ENCODE data around the gene SPTBN5. TPM values are rescaled to one million over a fixed set of nuclear protein-coding genes. Genes with fewer than 3 reads are reported as not detected.

SPTBN5 gene
- total and polyA plus RNA-seq, 4 donors = 1.6 to 3.5 (median 1.9) TPM

- TF ChIP-seq, protein P1, sequence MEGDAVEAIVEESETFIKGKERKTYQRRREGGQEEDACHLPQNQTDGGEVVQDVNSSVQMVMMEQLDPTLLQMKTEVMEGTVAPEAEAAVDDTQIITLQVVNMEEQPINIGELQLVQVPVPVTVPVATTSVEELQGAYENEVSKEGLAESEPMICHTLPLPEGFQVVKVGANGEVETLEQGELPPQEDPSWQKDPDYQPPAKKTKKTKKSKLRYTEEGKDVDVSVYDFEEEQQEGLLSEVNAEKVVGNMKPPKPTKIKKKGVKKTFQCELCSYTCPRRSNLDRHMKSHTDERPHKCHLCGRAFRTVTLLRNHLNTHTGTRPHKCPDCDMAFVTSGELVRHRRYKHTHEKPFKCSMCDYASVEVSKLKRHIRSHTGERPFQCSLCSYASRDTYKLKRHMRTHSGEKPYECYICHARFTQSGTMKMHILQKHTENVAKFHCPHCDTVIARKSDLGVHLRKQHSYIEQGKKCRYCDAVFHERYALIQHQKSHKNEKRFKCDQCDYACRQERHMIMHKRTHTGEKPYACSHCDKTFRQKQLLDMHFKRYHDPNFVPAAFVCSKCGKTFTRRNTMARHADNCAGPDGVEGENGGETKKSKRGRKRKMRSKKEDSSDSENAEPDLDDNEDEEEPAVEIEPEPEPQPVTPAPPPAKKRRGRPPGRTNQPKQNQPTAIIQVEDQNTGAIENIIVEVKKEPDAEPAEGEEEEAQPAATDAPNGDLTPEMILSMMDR (IDR thresholded peaks at IDR 0.05; ENCODE audit: control extremely low read depth, extremely low read depth) = no peak
- DNase-seq = no peak
- no peaks in the 10 kb centered on the region for H3K36me3 ChIP-seq (ENCODE audit: control insufficient read depth in 4 of 4, insufficient read depth in 4 of 4, low read length in 4 of 4)
- no peak overlapping the region for H3K4me3 ChIP-seq
- H3K27me3 ChIP-seq (ENCODE audit: control insufficient read depth in 3 of 3, insufficient read depth in 3 of 3, low read length in 2 of 3) = no peaks in the 10 kb centered on the region
- no peaks in the 10 kb centered on the region for H3K9me3 ChIP-seq (ENCODE audit: control insufficient read depth in 4 of 4, insufficient read depth in 3 of 4, low read length in 3 of 4)
- H3K9ac ChIP-seq (ENCODE audit: insufficient read depth in 1 of 2, low read length in 2 of 2) = no peak overlapping the region
- ATAC-seq (ENCODE audit: insufficient read depth, low FRiP score) = no peak
- H3K27ac ChIP-seq (ENCODE audit: low read depth in 1 of 2, low read length in 1 of 2) = no peak overlapping the region
- 90 to 94% methylated on average over 12 of the region's 12 CpGs for WGBS, 2 donors
- peaks cover 0 to 35% (median 6%) of the 10 kb centered on the region in 5 donors for H3K4me1 ChIP-seq (ENCODE audit: control insufficient read depth in 5 of 5, insufficient read depth in 5 of 5, low read length in 5 of 5)
Observed at GRCh38 chr15:41856716-41857115, 37.1 kb downstream of the SPTBN5 start.

DNA sequence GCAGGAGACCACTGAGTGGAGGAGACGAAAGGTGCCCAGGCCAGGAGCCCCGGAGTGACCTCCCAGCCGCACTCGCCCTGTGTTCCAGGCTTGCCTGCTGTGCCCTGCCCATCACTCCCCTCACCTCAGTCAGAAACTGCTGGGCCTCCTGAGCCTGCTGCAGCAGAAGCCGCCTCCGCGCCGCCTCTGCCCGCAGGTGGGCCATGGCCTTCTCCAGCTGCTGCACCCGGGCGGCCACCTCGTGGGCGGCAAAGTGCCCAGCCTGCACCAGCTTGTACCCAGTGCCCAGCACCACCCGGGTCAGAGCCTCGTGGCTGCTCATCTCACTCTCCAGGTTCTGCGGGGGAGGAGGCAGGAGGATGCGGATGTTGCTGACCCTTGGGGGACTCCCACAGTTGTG is 37.6 kb downstream of the SPTBN5 start:
- no peak overlapping the region for H3K4me3 ChIP-seq
- no peaks in the 10 kb centered on the region for H3K27me3 ChIP-seq (ENCODE audit: control insufficient read depth in 3 of 3, insufficient read depth in 3 of 3, low read length in 2 of 3)
- no peak for DNase-seq
- no peaks in the 10 kb centered on the region for H3K36me3 ChIP-seq (ENCODE audit: control insufficient read depth in 4 of 4, insufficient read depth in 4 of 4, low read length in 4 of 4)
- H3K9ac ChIP-seq (ENCODE audit: insufficient read depth in 1 of 2, low read length in 2 of 2) = no peak overlapping the region
- H3K9me3 ChIP-seq (ENCODE audit: control insufficient read depth in 4 of 4, insufficient read depth in 3 of 4, low read length in 3 of 4) = no peaks in the 10 kb centered on the region
- 92 to 95% methylated on average over 17 of the region's 17 CpGs for WGBS, 2 donors
- ATAC-seq (ENCODE audit: insufficient read depth, low FRiP score) = no peak
- TF ChIP-seq, protein P1 (IDR thresholded peaks at IDR 0.05; ENCODE audit: control extremely low read depth, extremely low read depth) = no peak
- no peak overlapping the region for H3K27ac ChIP-seq (ENCODE audit: low read depth in 1 of 2, low read length in 1 of 2)
- H3K4me1 ChIP-seq (ENCODE audit: control insufficient read depth in 5 of 5, insufficient read depth in 5 of 5, low read length in 5 of 5) = peaks cover 0 to 35% (median 6%) of the 10 kb centered on the region in 5 donors

- no peak overlapping the region for H3K9ac ChIP-seq (ENCODE audit: insufficient read depth in 1 of 2, low read length in 2 of 2)
- no peak overlapping the region for H3K27ac ChIP-seq (ENCODE audit: low read depth in 1 of 2, low read length in 1 of 2)
- no peak overlapping the region for H3K4me3 ChIP-seq
- no peaks in the 10 kb centered on the region for H3K36me3 ChIP-seq (ENCODE audit: control insufficient read depth in 4 of 4, insufficient read depth in 4 of 4, low read length in 4 of 4)
- H3K27me3 ChIP-seq (ENCODE audit: control insufficient read depth in 3 of 3, insufficient read depth in 3 of 3, low read length in 2 of 3) = no peaks in the 10 kb centered on the region
- TF ChIP-seq, protein P1 (IDR thresholded peaks at IDR 0.05; ENCODE audit: control extremely low read depth, extremely low read depth) = no peak
- DNase-seq = no peak
- H3K9me3 ChIP-seq (ENCODE audit: control insufficient read depth in 4 of 4, insufficient read depth in 3 of 4, low read length in 3 of 4) = no peaks in the 10 kb centered on the region
- WGBS, 2 donors = 88 to 89% methylated on average over 30 of the region's 30 CpGs
- peaks cover 0 to 40% (median 4%) of the 10 kb centered on the region in 5 donors for H3K4me1 ChIP-seq (ENCODE audit: control insufficient read depth in 5 of 5, insufficient read depth in 5 of 5, low read length in 5 of 5)
- ATAC-seq (ENCODE audit: insufficient read depth, low FRiP score) = no peak
Observed at GRCh38 chr15:41855261-41855961, 38.4 kb downstream of the SPTBN5 start.

Measured in lung (tissue), 12 donors.